ENCODE results near the gene GLUL.

Gene GLUL

DNA sequence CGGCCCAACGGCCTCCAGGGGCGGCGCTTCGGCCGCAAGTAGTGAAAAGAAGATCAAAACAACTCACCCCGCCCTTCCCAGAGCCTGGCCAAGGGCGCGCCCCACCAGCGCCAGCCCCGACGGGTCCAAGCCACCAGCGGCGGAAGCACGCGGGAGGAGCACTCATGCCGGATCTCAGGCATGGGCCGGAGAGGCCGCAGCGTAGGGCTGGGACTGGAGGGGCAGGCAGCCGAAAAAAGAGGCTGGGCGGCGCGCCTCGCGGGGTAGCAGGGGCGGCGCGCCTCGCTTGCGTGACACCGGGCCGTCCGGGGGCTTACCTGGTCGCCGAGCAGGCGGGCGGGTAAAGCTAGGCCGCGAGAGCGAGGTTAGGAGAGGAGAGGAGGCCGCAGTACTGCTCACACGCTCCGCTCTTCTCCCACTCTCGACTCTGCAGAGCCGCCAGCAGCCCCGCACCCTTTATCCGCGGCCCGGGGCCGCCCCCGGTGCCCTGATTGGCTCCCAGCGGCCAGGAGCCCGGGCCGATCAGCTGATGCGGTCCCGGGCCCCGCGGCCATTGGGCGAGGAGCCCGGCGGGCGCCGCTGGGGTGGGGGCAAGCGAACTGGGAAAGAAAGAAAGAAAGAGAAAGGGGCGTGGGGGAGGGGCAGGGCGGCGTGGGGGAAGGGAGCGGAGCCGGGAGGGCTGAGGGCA lies at the start of gene GLUL:
GLUL (minus strand) TSS at position 429 of the 688 bp plus-strand sequence. CDS start 3,053 bp downstream, outside the sequence.
- Histone ChIP-seq H3F3A (ENCODE audit: low read depth) (no peaks in the 10 kb centered on the region; the same call in 1 of the 2 replicates), H3K9ac (ENCODE audit: low read depth, low read length, poor library complexity, severe bottlenecking) (peak within 1 kb of the TSS; percentile 99), H3K4me3 (ENCODE audit: low read length, poor library complexity, severe bottlenecking) (peak within 1 kb of the TSS; percentile 99), H3K9me3 (ENCODE audit: insufficient read depth, low read depth, low read length) (no peaks in the 10 kb centered on the region), H3K4me2 (ENCODE audit: low read depth, low read length, poor library complexity, severe bottlenecking) (peak within 1 kb of the TSS; percentile 85), H3K27me3 (ENCODE audit: insufficient read depth, low read length, poor library complexity, severe bottlenecking) (peaks cover 13% of the 10 kb centered on the region), H3K9me2 (replicated peaks; ENCODE audit: low read depth, low read length) (no peaks in the 10 kb centered on the region), H3K79me2 (ENCODE audit: insufficient read depth, low read length) (peaks cover 73% of the 10 kb centered on the region), H3K36me3 (ENCODE audit: insufficient read depth, low read length) (peaks cover 39% of the 10 kb centered on the region), H2AFZ (ENCODE audit: low read length) (peak within 1 kb of the TSS; percentile 74), H4K20me1 (ENCODE audit: insufficient read depth, low read length, poor library complexity, severe bottlenecking) (peaks cover 49% of the 10 kb centered on the region), H3K4me1 (ENCODE audit: insufficient read depth, low read length, poor library complexity, severe bottlenecking) (peaks cover 62% of the 10 kb centered on the region)
- TF ChIP-seq EZH2phosphoT487 (IDR thresholded peaks at IDR 0.05; ENCODE audit: borderline replicate concordance) (no peak), CTCF (conservative IDR thresholded peaks at IDR 0.05; ENCODE audit: low read length) (no peak)

DNA sequence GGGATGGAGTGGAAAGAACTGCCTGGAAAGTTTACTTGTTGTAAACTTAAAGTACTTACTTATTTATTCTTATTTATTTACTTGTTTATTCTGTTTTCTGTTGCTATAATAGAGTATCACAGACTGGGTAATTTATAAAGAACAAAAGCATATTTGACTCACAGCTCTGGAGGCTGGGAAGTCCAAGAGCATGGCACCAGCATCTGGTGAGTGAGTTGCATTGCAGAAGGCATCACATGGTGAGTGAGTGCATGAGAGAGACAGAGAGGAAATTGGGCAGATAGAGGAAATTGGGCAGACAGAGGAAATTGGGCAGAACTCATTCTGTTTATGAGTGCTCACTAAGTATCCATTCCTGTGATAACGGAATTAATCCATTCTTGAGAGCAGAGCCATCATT lies 46.7 kb upstream of the GLUL start:
- Histone ChIP-seq H3K9ac (ENCODE audit: low read depth, low read length, poor library complexity, severe bottlenecking) (no peak overlapping the region), H3K27me3 (ENCODE audit: insufficient read depth, low read length, poor library complexity, severe bottlenecking) (no peaks in the 10 kb centered on the region), H3K4me2 (ENCODE audit: low read depth, low read length, poor library complexity, severe bottlenecking) (no peak overlapping the region), H3K4me1 (ENCODE audit: insufficient read depth, low read length, poor library complexity, severe bottlenecking) (no peaks in the 10 kb centered on the region), H4K20me1 (ENCODE audit: insufficient read depth, low read length, poor library complexity, severe bottlenecking) (no peaks in the 10 kb centered on the region), H3K36me3 (ENCODE audit: insufficient read depth, low read length) (no peaks in the 10 kb centered on the region), H3K9me2 (replicated peaks; ENCODE audit: low read depth, low read length) (no peaks in the 10 kb centered on the region), H3K79me2 (ENCODE audit: insufficient read depth, low read length) (no peaks in the 10 kb centered on the region), H3F3A (ENCODE audit: low read depth) (no peaks in the 10 kb centered on the region), H3K9me3 (ENCODE audit: insufficient read depth, low read depth, low read length) (no peaks in the 10 kb centered on the region), H3K4me3 (ENCODE audit: low read length, poor library complexity, severe bottlenecking) (no peak overlapping the region), H2AFZ (ENCODE audit: low read length) (no peak overlapping the region)
- TF ChIP-seq EZH2phosphoT487 (IDR thresholded peaks at IDR 0.05; ENCODE audit: borderline replicate concordance) (no peak), CTCF (conservative IDR thresholded peaks at IDR 0.05; ENCODE audit: low read length) (no peak)

GRCh38 chr1:182433580-182433979 lies 42.0 kb upstream of the GLUL start:
- H3K9me2 ChIP-seq (replicated peaks; ENCODE audit: low read depth, low read length), result no peaks in the 10 kb centered on the region
- no peak for TF ChIP-seq CTCF (conservative IDR thresholded peaks at IDR 0.05; ENCODE audit: low read length)
- TF ChIP-seq EZH2phosphoT487 (IDR thresholded peaks at IDR 0.05; ENCODE audit: borderline replicate concordance), result no peak
- H3K9me3 ChIP-seq (ENCODE audit: insufficient read depth, low read depth, low read length), result no peaks in the 10 kb centered on the region
- H3K4me2 ChIP-seq (ENCODE audit: low read depth, low read length, poor library complexity, severe bottlenecking), result no peak overlapping the region
- H3F3A ChIP-seq (ENCODE audit: low read depth), result no peaks in the 10 kb centered on the region
- H3K27me3 ChIP-seq (ENCODE audit: insufficient read depth, low read length, poor library complexity, severe bottlenecking), result no peaks in the 10 kb centered on the region
- peaks cover 9% of the 10 kb centered on the region for H3K4me1 ChIP-seq (ENCODE audit: insufficient read depth, low read length, poor library complexity, severe bottlenecking)
- no peak overlapping the region for H3K9ac ChIP-seq (ENCODE audit: low read depth, low read length, poor library complexity, severe bottlenecking)
- H3K79me2 ChIP-seq (ENCODE audit: insufficient read depth, low read length), result no peaks in the 10 kb centered on the region
- no peak overlapping the region for H3K4me3 ChIP-seq (ENCODE audit: low read length, poor library complexity, severe bottlenecking)
- H3K36me3 ChIP-seq (ENCODE audit: insufficient read depth, low read length), result no peaks in the 10 kb centered on the region
- H4K20me1 ChIP-seq (ENCODE audit: insufficient read depth, low read length, poor library complexity, severe bottlenecking), result no peaks in the 10 kb centered on the region
- H2AFZ ChIP-seq (ENCODE audit: low read length), result no peak overlapping the region

Data from Loucy (cell line).